Measurements from ENCODE around the gene PPP1R13B.

DNA sequence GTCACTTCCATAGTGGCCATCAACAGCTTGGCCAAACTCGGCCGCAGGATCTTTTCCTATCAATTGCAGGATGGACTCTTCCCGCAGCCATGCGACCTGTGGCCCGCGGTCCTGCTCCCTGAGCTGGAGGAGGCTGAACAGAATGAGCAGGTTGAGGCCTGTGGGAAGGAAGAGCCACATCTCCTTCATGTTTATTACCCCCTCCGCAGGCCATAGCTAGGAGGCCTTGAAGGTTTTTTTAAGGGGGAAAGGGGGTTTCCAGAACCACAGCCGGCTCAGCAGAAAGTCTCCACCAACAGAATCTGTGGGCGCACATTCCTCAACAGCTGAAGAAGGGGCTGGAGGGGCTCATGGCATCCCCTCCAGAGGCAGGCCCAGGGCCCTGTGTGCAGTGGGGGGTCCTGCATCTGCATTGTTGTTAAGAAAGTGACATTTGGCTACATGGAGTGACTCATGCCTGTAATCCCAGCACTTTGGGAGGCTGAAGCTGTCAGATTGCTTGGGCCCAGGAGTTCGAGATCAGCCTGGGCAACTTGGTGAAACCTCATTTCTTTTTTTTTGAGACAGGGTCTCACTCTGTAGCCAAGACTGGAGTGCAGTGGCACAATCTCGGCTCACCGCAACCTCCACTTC lies 25.2 kb upstream of the PPP1R13B start:
- TF ChIP-seq FOXP2 (optimal IDR thresholded peaks at IDR 0.05; ENCODE audit: control extremely low read depth, extremely low read length, insufficient read depth) = no peak
- no peak for TF ChIP-seq EZH2 (IDR thresholded peaks at IDR 0.05)

Measured in SK-N-MC (cell line).